ENCODE measurements around the gene TTLL11.

GRCh38 chr9:121780177-121781040 is 312.7 kb downstream of the TTLL11 start:
- TF ChIP-seq CTCF (IDR thresholded peaks at IDR 0.05; ENCODE audit: poor library complexity) (no peak), EZH2 (IDR thresholded peaks at IDR 0.05; ENCODE audit: borderline replicate concordance) (no peak)

Measured in hepatocyte (in vitro differentiated cells).